ENCODE results near the gene GADD45G.

The GADD45G gene

GRCh38 chr9:89604729-89605464 is at the start of gene GADD45G:
Gene GADD45G (plus strand): TSS chr9:89605012. CDS start chr9:89605122, 110 bp downstream.
- DNase-seq (ENCODE audit: low spot score): peak; percentile 48

GRCh38 chr9:89555036-89555415 is 49.8 kb upstream of the GADD45G start:
- no peak for DNase-seq (ENCODE audit: low spot score)

- no peak for DNase-seq (ENCODE audit: low spot score)
Measured at GRCh38 chr9:89555451-89556375, 49.1 kb upstream of the GADD45G start.

GRCh38 chr9:89558196-89558899 is 46.5 kb upstream of the GADD45G start:
- DNase-seq (ENCODE audit: low spot score): no peak

- no peak for DNase-seq (ENCODE audit: low spot score)
Measured at GRCh38 chr9:89558948-89559347, 45.9 kb upstream of the GADD45G start.

GRCh38 chr9:89562186-89562814 is 42.5 kb upstream of the GADD45G start:
- no peak for DNase-seq (ENCODE audit: low spot score)

GRCh38 chr9:89563571-89564345 is 41.1 kb upstream of the GADD45G start:
- no peak for DNase-seq (ENCODE audit: low spot score)

GRCh38 chr9:89564346-89564878 is 40.4 kb upstream of the GADD45G start:
- no peak for DNase-seq (ENCODE audit: low spot score)

- no peak for DNase-seq (ENCODE audit: low spot score)
Measured at GRCh38 chr9:89567649-89568048, 37.2 kb upstream of the GADD45G start.

GRCh38 chr9:89574309-89574708 is 30.5 kb upstream of the GADD45G start:
- DNase-seq (ENCODE audit: low spot score): no peak

- peak; percentile 24 for DNase-seq (ENCODE audit: low spot score)
Measured at GRCh38 chr9:89576404-89576839, 28.4 kb upstream of the GADD45G start.

- DNase-seq (ENCODE audit: low spot score): no peak
Measured at GRCh38 chr9:89577363-89577762, 27.4 kb upstream of the GADD45G start.

GRCh38 chr9:89579741-89580385 is 24.9 kb upstream of the GADD45G start:
- no peak for DNase-seq (ENCODE audit: low spot score)

- DNase-seq (ENCODE audit: low spot score): no peak
Measured at GRCh38 chr9:89586311-89586710, 18.5 kb upstream of the GADD45G start.

GRCh38 chr9:89588271-89588879 is 16.4 kb upstream of the GADD45G start:
- DNase-seq (ENCODE audit: low spot score): no peak

GRCh38 chr9:89590415-89590814 is 14.4 kb upstream of the GADD45G start:
- no peak for DNase-seq (ENCODE audit: low spot score)

GRCh38 chr9:89591274-89592212 is 13.3 kb upstream of the GADD45G start:
- DNase-seq (ENCODE audit: low spot score): no peak

GRCh38 chr9:89592213-89592815 is 12.5 kb upstream of the GADD45G start:
- DNase-seq (ENCODE audit: low spot score): no peak
